PC-3 (cell line): ENCODE data around the gene PFKM.
"Not testable (repeated sequence)": the region's sequence is repeated elsewhere in the genome, so short reads cannot be mapped to it uniquely, and the experiment has no call there.

Experiments used
- CTCF ChIP-seq: fragments of 300-600 bp; sonication (generic); conservative IDR thresholded peaks from 2 replicates; pipeline ENCODE4 v1.5.1; 2017; ENCODE audit warnings: antibody characterized with exemption, low read depth, mild to moderate bottlenecking, low read length
- EZH2 ChIP-seq: fragments of 300-600 bp; sonication (generic); IDR thresholded peaks from one replicate; pipeline ENCODE4 v1.6.1; 2017; ENCODE audit warnings: antibody characterized with exemption, mild to moderate bottlenecking, low read length; ENCODE audit not compliant: unreplicated experiment
- EZH2phosphoT487 ChIP-seq: fragments of 300-600 bp; sonication (generic); IDR thresholded peaks from 2 replicates; pipeline ENCODE4 v1.6.1; 2018; ENCODE audit warnings: mild to moderate bottlenecking, antibody characterized with exemption, low read length, borderline replicate concordance

GRCh38 chr12:48111312-48111693 lies 7.9 kb upstream of the PFKM start:
- not testable (repeated sequence) for TF ChIP-seq CTCF, EZH2, EZH2phosphoT487
